ENCODE results near the gene MFNG. TPM values are rescaled to one million over a fixed set of nuclear protein-coding genes. Genes with fewer than 3 reads are reported as not detected.

Gene MFNG
- total and polyA plus RNA-seq, 2 donors = 6.7 to 24.8 TPM

DNA sequence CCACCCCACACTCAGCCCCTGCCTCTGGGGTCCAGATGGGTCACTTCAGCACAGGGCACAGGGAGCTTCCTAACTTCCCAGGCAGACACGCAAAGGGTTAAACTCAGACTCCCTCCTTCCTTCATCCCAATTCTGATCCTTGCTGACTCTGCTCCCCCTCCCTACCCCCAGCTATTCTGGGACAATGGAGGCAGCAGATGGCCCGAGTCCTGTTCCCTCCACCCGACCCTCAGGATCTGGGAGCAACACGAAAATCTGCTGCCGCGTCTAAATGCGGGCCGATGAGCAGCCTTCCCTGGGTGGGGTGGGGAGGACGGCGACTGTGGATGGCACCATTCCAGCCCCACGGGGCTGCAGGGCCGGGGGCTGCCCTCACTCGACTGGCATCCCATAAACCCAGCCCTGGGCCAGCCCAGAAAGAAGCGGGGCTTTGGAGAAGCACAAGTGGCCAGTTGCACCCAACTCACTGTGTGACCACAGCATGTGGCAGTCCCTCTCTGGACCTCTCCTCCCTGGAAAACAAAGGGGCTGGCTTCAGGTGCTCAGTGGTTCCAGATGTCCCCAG is 18.7 kb downstream of the MFNG start:
- Histone ChIP-seq H3K4me3 (ENCODE audit: low read depth, low read length) (no peak overlapping the region), H3K36me3 (ENCODE audit: insufficient read depth) (no peaks in the 10 kb centered on the region), H3K4me1 (ENCODE audit: insufficient read depth) (no peaks in the 10 kb centered on the region), H3K27ac (ENCODE audit: low read depth) (no peak overlapping the region)
- 43% methylated on average over 14 of the region's 14 CpGs for WGBS
- DNase-seq (ENCODE audit: extremely low spot score) = no peak

DNA sequence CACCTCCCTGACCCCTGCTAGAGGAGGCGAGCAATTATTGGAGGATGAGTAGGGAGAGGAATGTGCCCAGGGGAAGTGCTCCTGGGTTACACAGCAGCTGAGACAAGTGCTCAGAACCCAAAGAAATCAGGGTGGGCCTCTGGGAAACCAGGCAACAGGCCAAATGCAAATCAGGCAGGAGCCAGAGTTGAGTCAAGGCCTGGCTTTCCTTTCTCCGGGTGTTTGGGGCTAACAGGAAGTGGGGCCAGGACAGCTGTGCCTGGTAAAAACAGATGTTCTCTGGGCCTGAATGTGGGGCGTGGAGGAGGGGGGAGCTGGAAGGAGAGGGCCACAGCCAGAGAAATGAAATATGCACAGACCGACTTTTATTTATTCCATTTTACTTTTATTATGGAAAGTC is 22.0 kb downstream of the MFNG start:
- no peak for DNase-seq (ENCODE audit: extremely low spot score)
- 21% methylated on average over 4 of the region's 4 CpGs for WGBS

DNA sequence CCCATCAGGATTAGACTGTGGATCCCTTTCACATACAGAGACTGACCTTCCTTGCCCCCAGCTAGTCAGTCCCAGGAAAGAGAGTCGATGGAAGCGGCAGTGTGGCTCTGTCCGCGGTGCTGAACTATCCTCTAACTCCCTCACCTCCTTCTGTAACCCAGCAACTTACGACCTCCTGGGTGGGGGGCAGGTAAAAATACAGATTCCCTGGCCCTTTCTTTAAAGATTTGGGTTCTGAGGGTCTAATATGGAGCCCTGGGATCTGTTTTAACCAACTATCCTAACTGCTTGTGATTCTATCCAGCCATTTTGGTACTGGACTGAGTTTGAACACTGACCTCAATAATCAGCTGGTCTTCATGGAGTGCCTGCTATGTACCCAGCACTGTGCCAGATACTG is 23.2 kb downstream of the MFNG start:
- 8% methylated on average over 5 of the region's 5 CpGs for WGBS
- Histone ChIP-seq H3K4me1 (ENCODE audit: insufficient read depth) (no peaks in the 10 kb centered on the region), H3K4me3 (ENCODE audit: low read depth, low read length) (no peak overlapping the region), H3K36me3 (ENCODE audit: insufficient read depth) (no peaks in the 10 kb centered on the region), H3K27ac (ENCODE audit: low read depth) (no peak overlapping the region)
- no peak for DNase-seq (ENCODE audit: extremely low spot score)

More for the DNA sequence above, 22.0 kb downstream of the MFNG start:
- no peak overlapping the region for H3K27ac ChIP-seq (ENCODE audit: low read depth)
- no peak overlapping the region for H3K4me3 ChIP-seq (ENCODE audit: low read depth, low read length)
- no peaks in the 10 kb centered on the region for H3K4me1 ChIP-seq (ENCODE audit: insufficient read depth)
- H3K36me3 ChIP-seq (ENCODE audit: insufficient read depth) = no peaks in the 10 kb centered on the region

DNA sequence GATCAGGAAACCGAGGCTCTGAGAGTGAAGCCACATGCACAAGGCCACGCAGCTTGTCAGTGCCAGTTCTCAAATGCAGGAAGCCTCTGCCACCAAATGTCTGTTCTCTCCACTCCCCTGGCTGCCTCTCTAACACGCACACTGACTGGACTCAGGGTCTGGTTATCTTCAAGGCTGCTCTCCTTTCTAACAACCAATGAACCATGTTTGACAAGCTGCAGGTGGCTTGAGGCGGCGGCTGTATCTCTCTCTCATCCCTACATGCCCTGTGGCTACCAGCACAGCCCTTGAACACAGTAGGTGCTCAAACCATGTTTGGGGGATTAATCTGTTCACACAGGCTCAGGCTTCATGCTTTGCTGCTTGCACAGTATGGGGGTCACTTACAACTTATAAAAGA is 23.7 kb downstream of the MFNG start:
- Histone ChIP-seq H3K36me3 (ENCODE audit: insufficient read depth) (no peaks in the 10 kb centered on the region), H3K4me3 (ENCODE audit: low read depth, low read length) (no peak overlapping the region), H3K4me1 (ENCODE audit: insufficient read depth) (no peaks in the 10 kb centered on the region), H3K27ac (ENCODE audit: low read depth) (no peak overlapping the region)
- 29% methylated on average over 5 of the region's 5 CpGs for WGBS
- DNase-seq (ENCODE audit: extremely low spot score) = no peak

DNA sequence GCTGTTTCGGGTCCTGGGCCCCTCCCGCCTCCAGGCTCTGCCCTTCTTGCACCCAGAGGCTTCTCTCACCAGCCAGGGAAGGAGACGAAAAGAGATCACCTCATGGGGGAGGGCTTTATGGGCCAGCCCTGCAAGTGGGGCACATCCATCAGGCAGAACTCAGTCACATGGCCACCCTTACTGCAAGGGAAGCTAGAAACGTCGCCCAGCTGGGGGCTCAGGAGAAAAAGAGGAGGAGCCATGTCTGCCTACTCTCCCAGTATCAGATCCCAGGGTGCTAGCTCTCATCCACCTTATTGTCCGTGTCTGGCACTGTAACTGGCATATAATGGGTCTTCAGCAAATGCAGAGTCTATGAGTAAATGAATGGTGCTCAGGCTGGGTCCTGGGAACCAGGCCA is 24.2 kb downstream of the MFNG start:
- Histone ChIP-seq H3K4me3 (ENCODE audit: low read depth, low read length) (no peak overlapping the region), H3K27ac (ENCODE audit: low read depth) (no peak overlapping the region), H3K4me1 (ENCODE audit: insufficient read depth) (no peaks in the 10 kb centered on the region), H3K36me3 (ENCODE audit: insufficient read depth) (no peaks in the 10 kb centered on the region)
- 39% methylated on average over 6 of the region's 6 CpGs for WGBS
- no peak for DNase-seq (ENCODE audit: extremely low spot score)

DNA sequence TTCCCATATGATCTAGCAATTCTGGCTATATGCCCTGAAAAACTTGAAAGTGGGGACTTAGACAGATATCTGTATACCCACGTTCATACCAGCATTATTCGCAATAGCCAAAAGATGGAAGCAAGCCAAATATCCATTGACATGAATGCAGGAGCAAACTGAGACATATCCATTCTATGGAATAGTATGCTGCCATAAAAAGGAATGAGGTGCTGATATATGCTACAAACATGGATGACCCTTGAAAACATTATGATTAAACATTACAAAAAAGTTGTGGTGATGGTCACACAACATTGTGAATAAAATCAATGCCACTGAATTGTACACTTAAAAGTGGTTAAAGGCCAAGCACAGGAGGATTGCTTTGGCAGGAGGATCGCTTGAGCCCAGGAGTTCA is 25.5 kb downstream of the MFNG start:
- no peak overlapping the region for H3K27ac ChIP-seq (ENCODE audit: low read depth)
- H3K4me3 ChIP-seq (ENCODE audit: low read depth, low read length) = no peak overlapping the region
- H3K36me3 ChIP-seq (ENCODE audit: insufficient read depth) = no peaks in the 10 kb centered on the region
- no peak for DNase-seq (ENCODE audit: extremely low spot score)
- H3K4me1 ChIP-seq (ENCODE audit: insufficient read depth) = no peaks in the 10 kb centered on the region
- WGBS = 83% methylated on average over 3 of the region's 3 CpGs

DNA sequence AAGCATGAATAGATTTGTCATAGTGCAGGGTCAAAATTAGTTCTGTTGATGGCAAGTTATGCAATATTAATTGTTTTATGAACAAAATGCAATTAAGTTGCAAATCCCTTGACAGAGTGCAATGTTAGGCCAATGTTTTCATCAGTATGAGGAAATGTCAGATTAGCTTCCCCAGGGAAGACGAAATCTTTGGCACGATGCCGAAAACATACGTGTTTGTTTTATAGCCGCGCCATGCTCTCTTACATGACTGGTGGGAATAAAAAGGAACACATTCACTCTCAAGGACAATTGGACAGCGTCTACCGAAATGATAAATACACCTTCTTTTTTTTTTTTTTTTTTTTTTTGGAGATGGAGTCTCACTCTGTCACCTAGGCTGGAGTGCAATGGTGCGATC is 27.0 kb downstream of the MFNG start:
- no peak for DNase-seq (ENCODE audit: extremely low spot score)
- WGBS = 64% methylated on average over 9 of the region's 9 CpGs
- no peak overlapping the region for H3K27ac ChIP-seq (ENCODE audit: low read depth)
- H3K36me3 ChIP-seq (ENCODE audit: insufficient read depth) = no peaks in the 10 kb centered on the region
- no peaks in the 10 kb centered on the region for H3K4me1 ChIP-seq (ENCODE audit: insufficient read depth)
- H3K4me3 ChIP-seq (ENCODE audit: low read depth, low read length) = no peak overlapping the region

DNA sequence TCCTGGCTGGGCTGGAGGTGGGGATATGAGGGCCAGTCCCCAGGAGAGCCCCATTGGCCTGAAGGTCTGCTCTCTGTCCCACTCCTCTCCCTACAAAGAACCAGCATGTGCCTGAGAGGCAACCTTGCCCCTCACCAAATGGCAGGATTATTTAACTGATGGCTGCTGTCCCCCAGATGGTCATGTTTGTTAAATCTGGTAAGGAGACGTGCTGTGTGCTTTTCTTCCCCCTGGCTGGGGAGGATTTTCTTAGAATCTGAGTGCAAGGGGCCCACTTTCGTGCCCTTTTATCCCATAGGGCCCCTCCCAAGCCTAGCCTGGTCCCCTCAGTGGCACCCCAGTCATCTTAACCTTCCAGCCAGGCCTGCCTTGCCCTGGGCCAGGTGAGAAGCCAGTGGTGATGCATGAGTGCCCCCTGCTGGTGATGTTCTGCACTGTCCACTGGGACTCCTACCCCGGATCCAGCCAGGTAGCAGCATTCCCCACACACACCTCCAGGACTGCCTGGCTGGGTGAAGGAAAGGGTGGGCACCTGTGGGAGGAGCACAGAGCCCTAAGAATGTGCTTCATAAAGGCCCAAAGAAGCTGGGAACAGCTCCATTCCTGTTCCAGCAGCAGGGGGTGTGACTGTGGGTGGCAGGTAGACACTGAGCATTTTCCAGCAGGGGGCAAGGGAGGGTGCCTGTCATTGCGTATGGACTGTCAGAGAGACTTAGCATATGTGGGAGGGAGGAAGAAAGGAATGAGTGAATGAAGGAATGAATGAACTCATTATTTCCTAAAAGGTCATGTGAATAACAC is 28.9 kb downstream of the MFNG start:
- 37% methylated on average over 4 of the region's 4 CpGs for WGBS
- no peak overlapping the region for H3K4me3 ChIP-seq (ENCODE audit: low read depth, low read length)
- no peaks in the 10 kb centered on the region for H3K4me1 ChIP-seq (ENCODE audit: insufficient read depth)
- no peak overlapping the region for H3K27ac ChIP-seq (ENCODE audit: low read depth)
- no peak for DNase-seq (ENCODE audit: extremely low spot score)
- no peaks in the 10 kb centered on the region for H3K36me3 ChIP-seq (ENCODE audit: insufficient read depth)

DNA sequence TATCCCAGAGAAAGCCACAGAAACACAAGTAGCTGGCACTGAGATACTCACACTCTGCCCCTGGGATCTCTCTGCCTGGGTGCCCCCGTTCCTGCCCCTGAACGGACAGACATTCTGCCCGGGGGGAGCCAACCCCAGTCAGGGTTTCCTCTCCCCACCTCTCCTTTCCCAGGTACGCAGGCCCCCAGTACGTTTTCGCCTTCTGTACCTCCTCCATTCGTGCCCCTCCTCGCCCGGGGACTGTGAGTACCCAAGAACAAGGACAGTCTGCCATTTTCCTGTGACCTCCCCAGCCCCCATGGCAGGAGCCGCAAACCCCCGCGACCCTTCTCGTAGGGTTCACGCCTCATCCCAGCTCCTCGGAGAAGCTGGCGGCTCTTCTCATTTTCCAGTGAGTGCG is 29.8 kb downstream of the MFNG start:
- DNase-seq (ENCODE audit: extremely low spot score) = no peak
- no peaks in the 10 kb centered on the region for H3K36me3 ChIP-seq (ENCODE audit: insufficient read depth)
- no peaks in the 10 kb centered on the region for H3K4me1 ChIP-seq (ENCODE audit: insufficient read depth)
- no peak overlapping the region for H3K27ac ChIP-seq (ENCODE audit: low read depth)
- no peak overlapping the region for H3K4me3 ChIP-seq (ENCODE audit: low read depth, low read length)
- WGBS = 76% methylated on average over 17 of the region's 17 CpGs

DNA sequence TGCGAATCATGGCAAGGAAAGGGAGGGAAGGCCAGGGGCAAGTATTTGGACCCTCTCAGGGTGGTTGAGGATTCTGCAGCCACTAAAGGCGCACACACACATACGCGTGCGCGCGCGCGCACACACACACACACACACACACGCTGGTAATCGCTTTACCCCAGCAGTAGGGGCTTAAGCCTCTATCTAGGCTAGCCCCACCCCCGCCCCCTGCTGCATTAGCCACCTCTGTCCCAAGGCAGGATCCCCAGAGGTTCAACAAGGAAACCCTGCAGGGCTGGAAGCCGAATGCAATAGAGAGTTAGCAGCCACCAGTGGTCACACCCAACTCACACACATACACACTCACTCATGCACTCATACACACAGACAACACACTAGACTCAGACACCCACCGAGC is 30.3 kb downstream of the MFNG start:
- Histone ChIP-seq H3K4me3 (ENCODE audit: low read depth, low read length) (no peak overlapping the region), H3K27ac (ENCODE audit: low read depth) (no peak overlapping the region), H3K4me1 (ENCODE audit: insufficient read depth) (no peaks in the 10 kb centered on the region), H3K36me3 (ENCODE audit: insufficient read depth) (no peaks in the 10 kb centered on the region)
- 58% methylated on average over 14 of the region's 14 CpGs for WGBS
- no peak for DNase-seq (ENCODE audit: extremely low spot score)

DNA sequence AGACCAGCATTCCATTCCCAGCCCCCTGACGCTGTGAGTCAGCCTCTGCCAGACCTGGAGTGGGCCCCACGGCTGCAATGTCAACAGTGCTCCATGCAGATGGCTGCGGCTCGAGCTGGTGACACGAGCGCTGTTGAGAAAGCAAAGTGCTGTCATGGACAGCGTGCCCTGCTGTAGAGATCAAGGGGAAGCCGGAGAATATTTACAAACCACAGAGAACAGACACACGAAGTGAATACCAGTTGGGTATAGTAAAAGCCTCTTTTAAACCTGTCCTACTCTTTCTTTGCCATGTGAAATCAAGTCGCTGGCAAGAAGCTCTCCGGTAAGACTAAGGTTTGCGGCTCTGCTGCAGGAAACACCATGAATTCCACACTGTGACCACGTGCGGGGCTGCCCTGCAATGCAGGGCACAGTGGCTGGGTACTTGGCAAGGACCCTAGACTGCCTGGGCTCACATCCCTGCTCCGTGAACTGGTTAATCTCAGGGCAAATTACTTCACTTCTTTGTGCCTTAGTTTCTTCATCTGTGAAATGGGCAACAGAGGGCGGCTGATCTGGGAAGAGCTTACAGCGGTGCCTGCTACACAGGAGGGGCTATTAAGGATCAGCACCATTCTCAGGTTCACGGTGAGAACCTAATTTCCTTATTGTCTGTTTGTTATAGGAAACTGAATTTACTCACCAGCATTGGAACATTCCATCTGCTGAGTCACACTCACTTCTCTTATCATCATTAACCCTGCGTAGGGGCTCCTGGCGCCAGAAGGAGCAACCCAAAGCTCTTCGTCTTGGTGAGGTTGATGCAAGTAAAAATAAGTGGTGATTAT is 31.1 kb downstream of the MFNG start:
- Histone ChIP-seq H3K4me1 (ENCODE audit: insufficient read depth) (no peaks in the 10 kb centered on the region), H3K27ac (ENCODE audit: low read depth) (no peak overlapping the region), H3K36me3 (ENCODE audit: insufficient read depth) (no peaks in the 10 kb centered on the region), H3K4me3 (ENCODE audit: low read depth, low read length) (no peak overlapping the region)
- 29% methylated on average over 21 of the region's 21 CpGs for WGBS
- DNase-seq (ENCODE audit: extremely low spot score) = no peak

DNA sequence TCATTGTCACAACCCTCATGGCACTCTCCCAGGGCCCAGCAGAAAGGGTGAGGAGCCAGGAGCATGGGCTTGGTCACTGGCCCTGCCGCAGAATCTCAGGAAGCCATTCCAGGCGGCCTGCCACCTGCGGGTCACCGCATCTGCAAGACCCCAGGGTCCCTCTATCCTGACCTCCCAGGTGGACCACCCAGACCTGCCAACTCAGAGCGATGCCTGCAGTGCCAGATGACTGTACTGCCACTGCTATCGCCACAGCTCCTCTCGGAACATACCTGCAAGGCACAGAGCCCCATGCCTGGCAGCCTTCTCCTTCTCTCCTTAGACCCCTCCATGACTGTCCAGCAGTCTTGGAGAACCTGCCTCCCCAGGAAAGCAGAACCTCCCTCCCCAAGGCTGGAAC is 32.5 kb downstream of the MFNG start:
- H3K4me1 ChIP-seq (ENCODE audit: insufficient read depth) = no peaks in the 10 kb centered on the region
- no peak overlapping the region for H3K4me3 ChIP-seq (ENCODE audit: low read depth, low read length)
- no peaks in the 10 kb centered on the region for H3K36me3 ChIP-seq (ENCODE audit: insufficient read depth)
- no peak overlapping the region for H3K27ac ChIP-seq (ENCODE audit: low read depth)
- DNase-seq (ENCODE audit: extremely low spot score) = no peak
- WGBS = 86% methylated on average over 7 of the region's 7 CpGs

DNA sequence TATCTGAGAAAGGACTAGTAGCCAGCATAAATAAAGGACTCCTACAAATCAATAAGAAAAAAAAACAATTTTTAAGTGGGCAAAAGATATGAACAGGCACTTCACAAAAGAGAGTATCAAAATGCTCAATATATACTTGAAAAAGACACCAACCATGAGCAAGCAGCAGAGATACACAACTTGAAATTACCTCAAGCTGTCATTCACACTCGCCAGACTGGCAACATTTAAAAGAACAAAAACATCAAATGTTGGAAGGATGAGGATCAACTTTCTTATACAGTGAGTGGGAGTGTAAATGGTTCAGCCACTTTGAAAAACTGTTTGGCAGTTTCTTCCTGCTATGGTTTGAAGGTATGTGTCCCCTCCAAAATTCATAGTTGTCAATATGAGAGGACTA is 35.0 kb downstream of the MFNG start:
- no peaks in the 10 kb centered on the region for H3K4me1 ChIP-seq (ENCODE audit: insufficient read depth)
- DNase-seq (ENCODE audit: extremely low spot score) = no peak
- no peak overlapping the region for H3K4me3 ChIP-seq (ENCODE audit: low read depth, low read length)
- no peak overlapping the region for H3K27ac ChIP-seq (ENCODE audit: low read depth)
- WGBS = 48% methylated on average over 1 of the region's 1 CpG
- no peaks in the 10 kb centered on the region for H3K36me3 ChIP-seq (ENCODE audit: insufficient read depth)

Measured in urinary bladder (tissue), 4 donors.